ENCODE results near the gene RAI14.

DNA sequence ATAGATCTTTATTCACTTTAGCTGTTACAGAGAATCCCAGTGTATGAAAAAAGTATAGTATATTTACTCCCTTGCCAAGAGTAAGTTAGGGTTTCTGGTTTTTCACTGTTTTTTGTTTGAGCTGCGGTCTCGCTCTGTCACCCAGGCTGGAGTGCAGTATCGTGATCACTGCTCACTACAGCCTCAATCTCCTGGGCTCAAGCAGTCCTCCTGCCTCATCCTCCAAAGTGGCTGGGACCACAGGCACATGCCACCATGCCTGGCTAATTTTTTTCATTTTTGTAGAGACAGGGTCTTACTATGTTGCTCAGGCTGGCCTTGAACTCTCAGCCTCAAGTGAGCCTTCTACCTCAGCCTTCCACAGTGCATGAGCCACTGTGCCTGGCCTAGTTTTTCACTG lies 3.0 kb downstream of the RAI14 start:
- TF ChIP-seq, protein P1, sequence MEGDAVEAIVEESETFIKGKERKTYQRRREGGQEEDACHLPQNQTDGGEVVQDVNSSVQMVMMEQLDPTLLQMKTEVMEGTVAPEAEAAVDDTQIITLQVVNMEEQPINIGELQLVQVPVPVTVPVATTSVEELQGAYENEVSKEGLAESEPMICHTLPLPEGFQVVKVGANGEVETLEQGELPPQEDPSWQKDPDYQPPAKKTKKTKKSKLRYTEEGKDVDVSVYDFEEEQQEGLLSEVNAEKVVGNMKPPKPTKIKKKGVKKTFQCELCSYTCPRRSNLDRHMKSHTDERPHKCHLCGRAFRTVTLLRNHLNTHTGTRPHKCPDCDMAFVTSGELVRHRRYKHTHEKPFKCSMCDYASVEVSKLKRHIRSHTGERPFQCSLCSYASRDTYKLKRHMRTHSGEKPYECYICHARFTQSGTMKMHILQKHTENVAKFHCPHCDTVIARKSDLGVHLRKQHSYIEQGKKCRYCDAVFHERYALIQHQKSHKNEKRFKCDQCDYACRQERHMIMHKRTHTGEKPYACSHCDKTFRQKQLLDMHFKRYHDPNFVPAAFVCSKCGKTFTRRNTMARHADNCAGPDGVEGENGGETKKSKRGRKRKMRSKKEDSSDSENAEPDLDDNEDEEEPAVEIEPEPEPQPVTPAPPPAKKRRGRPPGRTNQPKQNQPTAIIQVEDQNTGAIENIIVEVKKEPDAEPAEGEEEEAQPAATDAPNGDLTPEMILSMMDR (IDR thresholded peaks at IDR 0.05; ENCODE audit: low read depth, low read length, poor library complexity, severe bottlenecking), result no peak
- TF ChIP-seq EZH2phosphoT487 (IDR thresholded peaks at IDR 0.05; ENCODE audit: borderline replicate concordance, low read length), result no peak
